ENCODE results near the gene NCK2.
A peak's percentile ranks its signal among the peaks of the same experiment; 100 is the strongest.

The NCK2 gene

DNA sequence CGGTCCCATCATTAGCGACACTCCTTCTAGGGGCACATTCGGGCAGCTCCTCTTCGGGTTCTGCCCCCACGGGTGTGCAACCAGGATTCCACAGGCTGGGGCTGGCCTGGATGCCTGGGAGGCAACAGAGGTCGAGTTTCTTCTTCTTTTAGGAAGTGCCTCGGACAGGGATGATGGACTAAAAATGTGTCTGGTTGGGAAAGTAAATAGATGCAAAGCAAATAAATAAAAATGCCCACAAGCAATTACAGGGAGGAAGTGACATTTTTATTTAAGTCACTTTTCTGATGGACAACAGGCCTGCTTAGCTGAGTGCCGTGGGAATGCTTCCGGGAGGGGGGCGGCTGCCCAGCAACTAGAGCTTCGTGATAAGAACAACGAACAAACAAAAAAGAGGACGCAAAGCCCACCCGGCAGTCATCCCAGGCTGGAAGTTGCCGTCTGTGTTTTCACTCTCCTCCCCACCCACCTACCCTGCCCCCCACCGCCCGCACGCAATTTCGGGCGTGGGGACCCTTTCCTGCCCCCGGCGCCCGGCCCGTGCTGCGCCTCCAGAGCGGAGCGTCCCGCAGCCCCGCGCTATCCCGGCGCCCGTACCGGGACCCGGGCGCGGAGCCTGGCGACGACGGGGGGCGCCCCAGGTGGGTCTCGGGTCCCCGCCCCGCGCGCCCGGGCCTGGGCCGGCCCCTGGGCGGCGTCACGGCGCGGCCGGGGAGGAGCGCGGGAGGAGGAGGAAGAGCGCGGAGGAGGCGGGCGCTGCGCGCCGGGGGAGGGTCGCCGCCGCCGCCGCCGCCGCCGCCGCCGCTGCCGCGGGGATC lies 412 bp upstream of the NCK2 start:
- H3K27ac ChIP-seq (ENCODE audit: poor library complexity, severe bottlenecking): peak overlapping the region; percentile 82
- DNase-seq (ENCODE audit: low spot score): no peak
- peak; percentile 75 for ATAC-seq (ENCODE audit: low read depth)

DNA sequence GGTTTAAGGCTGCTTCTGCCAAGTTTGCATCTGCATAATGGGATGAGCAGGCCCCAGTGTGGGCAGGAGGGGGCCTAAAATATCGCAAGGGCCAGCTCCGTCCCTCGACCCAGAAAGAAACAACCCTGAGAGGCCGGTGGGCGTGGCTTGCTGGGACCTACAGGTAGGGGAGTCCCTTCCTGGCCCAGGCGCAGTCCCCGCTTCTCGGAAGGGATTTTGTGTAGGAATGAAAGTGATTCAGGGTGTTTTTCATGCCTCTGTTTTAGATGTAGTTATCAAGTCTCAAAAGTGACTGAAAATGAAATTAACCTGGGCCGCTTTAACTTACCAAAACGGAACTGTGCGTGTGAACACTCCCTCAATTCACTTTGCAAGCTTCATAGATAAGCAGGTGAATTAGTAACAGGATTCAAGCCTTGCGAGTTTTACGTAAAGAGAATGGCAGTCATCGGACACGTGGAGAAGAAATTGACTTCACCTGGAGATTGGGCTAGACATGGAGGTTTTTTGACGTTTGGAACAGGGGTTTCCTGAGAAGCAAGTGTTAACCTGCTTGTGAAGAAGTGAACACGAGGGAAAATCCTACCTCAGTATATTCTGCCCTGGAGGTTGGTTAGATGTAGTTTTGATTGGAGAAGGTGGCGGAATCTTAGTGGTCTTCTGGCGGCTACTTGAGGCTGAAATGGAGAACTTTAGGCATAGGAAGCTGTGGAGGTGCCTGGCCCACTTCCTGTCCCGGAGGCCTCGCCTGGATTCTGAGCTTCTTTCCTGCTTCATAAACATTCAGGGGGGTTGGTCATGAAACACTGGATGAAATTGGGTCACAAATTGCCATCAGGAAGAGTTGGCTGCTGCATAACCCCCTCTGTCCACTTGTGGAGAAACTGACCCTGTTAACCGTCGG lies 1.7 kb downstream of the NCK2 start:
- Histone ChIP-seq H3K4me3 (ENCODE audit: severe bottlenecking) (peak overlapping the region; percentile 97), H3K27ac (ENCODE audit: poor library complexity, severe bottlenecking) (peak overlapping the region; percentile 82), H3K36me3 (ENCODE audit: low read depth) (peaks cover 14% of the 10 kb centered on the region; the same call in 1 of the 2 replicates), H3K4me1 (ENCODE audit: insufficient read depth, poor library complexity, severe bottlenecking) (peaks cover 18% of the 10 kb centered on the region), H3K9me3 (ENCODE audit: severe bottlenecking) (no peaks in the 10 kb centered on the region), H3K27me3 (ENCODE audit: insufficient read depth, poor library complexity, severe bottlenecking) (no peaks in the 10 kb centered on the region)
- TF ChIP-seq, protein P1, sequence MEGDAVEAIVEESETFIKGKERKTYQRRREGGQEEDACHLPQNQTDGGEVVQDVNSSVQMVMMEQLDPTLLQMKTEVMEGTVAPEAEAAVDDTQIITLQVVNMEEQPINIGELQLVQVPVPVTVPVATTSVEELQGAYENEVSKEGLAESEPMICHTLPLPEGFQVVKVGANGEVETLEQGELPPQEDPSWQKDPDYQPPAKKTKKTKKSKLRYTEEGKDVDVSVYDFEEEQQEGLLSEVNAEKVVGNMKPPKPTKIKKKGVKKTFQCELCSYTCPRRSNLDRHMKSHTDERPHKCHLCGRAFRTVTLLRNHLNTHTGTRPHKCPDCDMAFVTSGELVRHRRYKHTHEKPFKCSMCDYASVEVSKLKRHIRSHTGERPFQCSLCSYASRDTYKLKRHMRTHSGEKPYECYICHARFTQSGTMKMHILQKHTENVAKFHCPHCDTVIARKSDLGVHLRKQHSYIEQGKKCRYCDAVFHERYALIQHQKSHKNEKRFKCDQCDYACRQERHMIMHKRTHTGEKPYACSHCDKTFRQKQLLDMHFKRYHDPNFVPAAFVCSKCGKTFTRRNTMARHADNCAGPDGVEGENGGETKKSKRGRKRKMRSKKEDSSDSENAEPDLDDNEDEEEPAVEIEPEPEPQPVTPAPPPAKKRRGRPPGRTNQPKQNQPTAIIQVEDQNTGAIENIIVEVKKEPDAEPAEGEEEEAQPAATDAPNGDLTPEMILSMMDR (IDR thresholded peaks at IDR 0.05; ENCODE audit: poor library complexity, severe bottlenecking): no peak
- ATAC-seq (ENCODE audit: low read depth) (peak; percentile 46; the same call in 1 of the 3 replicates), DNase-seq (ENCODE audit: low spot score) (peak; percentile 79)

More for the DNA sequence above, 412 bp upstream of the NCK2 start:
- Histone ChIP-seq H3K4me1 (ENCODE audit: insufficient read depth, poor library complexity, severe bottlenecking) (peaks cover 20% of the 10 kb centered on the region), H3K36me3 (ENCODE audit: low read depth) (peaks cover 13% of the 10 kb centered on the region; the same call in 1 of the 2 replicates), H3K4me3 (ENCODE audit: severe bottlenecking) (peak overlapping the region; percentile 97), H3K9me3 (ENCODE audit: severe bottlenecking) (no peaks in the 10 kb centered on the region), H3K27me3 (ENCODE audit: insufficient read depth, poor library complexity, severe bottlenecking) (no peaks in the 10 kb centered on the region)
- TF ChIP-seq, protein P1 (IDR thresholded peaks at IDR 0.05; ENCODE audit: poor library complexity, severe bottlenecking): peak; percentile 12

DNA sequence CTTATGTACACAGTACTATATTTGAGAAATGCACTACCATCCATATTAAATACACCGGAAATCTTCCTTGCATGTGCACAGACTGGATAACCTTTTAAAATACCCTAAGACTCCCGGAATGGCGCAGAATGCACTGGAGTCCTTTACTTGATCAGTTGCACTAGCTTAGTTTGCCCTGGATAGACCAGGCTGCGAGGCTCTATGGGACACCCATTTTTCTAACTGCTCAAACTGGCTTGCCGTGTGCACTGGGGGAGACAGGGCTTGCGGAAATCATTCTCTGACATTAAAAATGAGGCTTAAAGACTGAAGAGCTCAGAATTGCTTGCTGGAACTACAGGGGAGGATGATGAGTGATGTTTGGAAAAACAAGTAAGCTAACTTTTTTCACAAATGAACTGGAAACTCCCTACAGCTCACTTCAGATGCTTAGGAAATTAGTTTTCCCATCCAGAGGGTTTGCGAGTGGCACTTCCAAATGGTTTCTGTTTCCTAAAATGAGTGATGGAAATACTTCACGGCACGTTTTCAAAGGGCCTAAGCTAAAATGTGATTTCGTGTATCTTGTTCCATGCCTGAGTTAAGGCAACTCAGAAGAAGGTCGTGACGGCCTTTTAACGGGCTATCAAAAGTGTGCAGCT lies 2.7 kb downstream of the NCK2 start:
- Histone ChIP-seq H3K9me3 (ENCODE audit: severe bottlenecking) (no peaks in the 10 kb centered on the region), H3K27me3 (ENCODE audit: insufficient read depth, poor library complexity, severe bottlenecking) (no peaks in the 10 kb centered on the region), H3K4me3 (ENCODE audit: severe bottlenecking) (no peak overlapping the region), H3K27ac (ENCODE audit: poor library complexity, severe bottlenecking) (peak overlapping the region; percentile 82), H3K36me3 (ENCODE audit: low read depth) (peaks cover 22% of the 10 kb centered on the region), H3K4me1 (ENCODE audit: insufficient read depth, poor library complexity, severe bottlenecking) (peaks cover 18% of the 10 kb centered on the region)
- ATAC-seq (ENCODE audit: low read depth): no peak
- TF ChIP-seq, protein P1 (IDR thresholded peaks at IDR 0.05; ENCODE audit: poor library complexity, severe bottlenecking): no peak
- DNase-seq (ENCODE audit: low spot score): no peak

- no peak overlapping the region for H3K4me3 ChIP-seq (ENCODE audit: severe bottlenecking)
- H3K27ac ChIP-seq (ENCODE audit: poor library complexity, severe bottlenecking): no peak overlapping the region
- DNase-seq (ENCODE audit: low spot score): no peak
- no peak for ATAC-seq (ENCODE audit: low read depth)
- peaks cover 27% of the 10 kb centered on the region for H3K36me3 ChIP-seq (ENCODE audit: low read depth)
- H3K9me3 ChIP-seq (ENCODE audit: severe bottlenecking): no peaks in the 10 kb centered on the region
- no peaks in the 10 kb centered on the region for H3K27me3 ChIP-seq (ENCODE audit: insufficient read depth, poor library complexity, severe bottlenecking)
- peaks cover 18% of the 10 kb centered on the region for H3K4me1 ChIP-seq (ENCODE audit: insufficient read depth, poor library complexity, severe bottlenecking)
- TF ChIP-seq, protein P1 (IDR thresholded peaks at IDR 0.05; ENCODE audit: poor library complexity, severe bottlenecking): no peak
These were observed 3.3 kb downstream of the NCK2 start for GRCh38 chr2:105747991-105748390.
